ENCODE measurements around the gene TRAF7. TPM values are rescaled to one million over a fixed set of nuclear protein-coding genes. Genes with fewer than 3 reads are reported as not detected.

The TRAF7 gene
- total RNA-seq, 1 experiment from 2014 or later: 199 TPM

DNA sequence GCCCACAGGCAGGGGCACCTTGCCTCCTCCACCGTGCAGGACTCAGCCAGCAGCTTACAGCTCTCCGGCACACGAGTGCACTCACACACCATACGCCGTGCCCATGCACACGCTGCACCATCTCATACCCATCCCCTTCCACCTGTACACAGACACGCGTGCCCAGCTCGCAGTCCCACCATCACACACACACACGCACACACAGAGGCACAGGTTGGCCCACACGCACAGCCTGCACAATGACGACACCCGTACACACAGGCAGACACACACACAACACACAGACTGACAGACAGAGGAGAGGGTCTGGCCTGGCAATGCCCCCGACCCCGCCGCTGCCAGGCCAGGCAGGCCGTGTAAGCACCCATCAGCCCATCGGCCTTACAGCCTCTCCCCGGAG is 28.8 kb downstream of the TRAF7 start:
- intact Hi-C loops (cut with micrococcal nuclease; ENCODE audit: unreplicated experiment): no loop called here
- Histone ChIP-seq H3K36me3 (ENCODE audit: low read depth) (no peaks in the 10 kb centered on the region), H3K4me1 (replicated peaks; ENCODE audit: insufficient read depth) (no peaks in the 10 kb centered on the region), H4K20me1 (ENCODE audit: insufficient read depth) (no peaks in the 10 kb centered on the region), H3K4me3 (no peak overlapping the region), H3F3A (ENCODE audit: insufficient read depth, low read depth) (no peaks in the 10 kb centered on the region), H3K9me2 (ENCODE audit: insufficient read depth) (no peaks in the 10 kb centered on the region), H2AFZ (no peak overlapping the region), H3K79me2 (ENCODE audit: low read depth) (no peaks in the 10 kb centered on the region), H3K4me2 (no peak overlapping the region), H3K27me3 (ENCODE audit: insufficient read depth, low read depth) (no peaks in the 10 kb centered on the region), H3K9me3 (ENCODE audit: insufficient read depth, low read depth) (no peaks in the 10 kb centered on the region), H3K27ac (no peak overlapping the region)
- TF ChIP-seq EZH2 (IDR thresholded peaks at IDR 0.05; ENCODE audit: low read depth): no peak
- TF ChIP-seq, protein P1, sequence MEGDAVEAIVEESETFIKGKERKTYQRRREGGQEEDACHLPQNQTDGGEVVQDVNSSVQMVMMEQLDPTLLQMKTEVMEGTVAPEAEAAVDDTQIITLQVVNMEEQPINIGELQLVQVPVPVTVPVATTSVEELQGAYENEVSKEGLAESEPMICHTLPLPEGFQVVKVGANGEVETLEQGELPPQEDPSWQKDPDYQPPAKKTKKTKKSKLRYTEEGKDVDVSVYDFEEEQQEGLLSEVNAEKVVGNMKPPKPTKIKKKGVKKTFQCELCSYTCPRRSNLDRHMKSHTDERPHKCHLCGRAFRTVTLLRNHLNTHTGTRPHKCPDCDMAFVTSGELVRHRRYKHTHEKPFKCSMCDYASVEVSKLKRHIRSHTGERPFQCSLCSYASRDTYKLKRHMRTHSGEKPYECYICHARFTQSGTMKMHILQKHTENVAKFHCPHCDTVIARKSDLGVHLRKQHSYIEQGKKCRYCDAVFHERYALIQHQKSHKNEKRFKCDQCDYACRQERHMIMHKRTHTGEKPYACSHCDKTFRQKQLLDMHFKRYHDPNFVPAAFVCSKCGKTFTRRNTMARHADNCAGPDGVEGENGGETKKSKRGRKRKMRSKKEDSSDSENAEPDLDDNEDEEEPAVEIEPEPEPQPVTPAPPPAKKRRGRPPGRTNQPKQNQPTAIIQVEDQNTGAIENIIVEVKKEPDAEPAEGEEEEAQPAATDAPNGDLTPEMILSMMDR (conservative IDR thresholded peaks at IDR 0.05): no peak
- BruUV-seq (replicated peaks): no TSS peak
- ChIA-PET CTCF (interaction anchor here (0.6 kb wide), 1 partner anchor 49 kb away, joined by 3 read pairs; no protein-coding TSS in a partner anchor), POLR2A (ENCODE audit: unreplicated experiment) (no interaction called here)
- DNase-seq: no peak

DNA sequence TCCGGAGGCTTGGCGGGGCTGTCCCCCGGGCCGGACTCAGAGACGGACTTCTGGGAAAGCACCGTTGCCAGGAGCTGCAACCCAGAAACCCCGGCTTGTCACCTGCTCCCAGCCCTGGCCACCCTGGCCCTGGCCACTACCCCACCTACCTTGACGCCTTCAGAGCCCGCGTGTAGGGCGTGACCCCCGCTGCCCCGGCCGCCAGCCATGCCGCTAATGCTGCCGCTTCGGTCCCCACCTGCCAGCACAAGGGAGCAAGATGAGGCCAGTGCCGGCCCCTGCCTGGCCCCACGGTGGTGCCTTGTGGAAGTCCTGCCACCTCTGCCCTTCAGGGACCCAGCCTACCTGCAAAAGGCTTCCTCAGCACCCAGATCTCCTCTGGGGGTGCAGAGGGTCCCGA is 29.4 kb downstream of the TRAF7 start:
- intact Hi-C loops (cut with micrococcal nuclease; ENCODE audit: unreplicated experiment): no loop called here
- H3K27me3 ChIP-seq (ENCODE audit: insufficient read depth, low read depth): no peaks in the 10 kb centered on the region
- no peak overlapping the region for H3K4me2 ChIP-seq
- no peaks in the 10 kb centered on the region for H3K4me1 ChIP-seq (replicated peaks; ENCODE audit: insufficient read depth)
- no TSS peak for BruUV-seq (replicated peaks)
- no peak overlapping the region for H2AFZ ChIP-seq
- no peaks in the 10 kb centered on the region for H3K9me3 ChIP-seq (ENCODE audit: insufficient read depth, low read depth)
- no peak for DNase-seq
- no peaks in the 10 kb centered on the region for H4K20me1 ChIP-seq (ENCODE audit: insufficient read depth)
- no peak for TF ChIP-seq EZH2 (IDR thresholded peaks at IDR 0.05; ENCODE audit: low read depth)
- TF ChIP-seq, protein P1 (conservative IDR thresholded peaks at IDR 0.05): no peak
- ChIA-PET CTCF (interaction anchor here (0.6 kb wide), 1 partner anchor 48 kb away, joined by 3 read pairs; no protein-coding TSS in a partner anchor), POLR2A (ENCODE audit: unreplicated experiment) (interaction anchor here (0.6 kb wide), 1 partner anchor 54 kb away, joined by 5 read pairs; no protein-coding TSS in a partner anchor)
- no peak overlapping the region for H3K27ac ChIP-seq
- H3F3A ChIP-seq (ENCODE audit: insufficient read depth, low read depth): no peaks in the 10 kb centered on the region
- H3K79me2 ChIP-seq (ENCODE audit: low read depth): no peaks in the 10 kb centered on the region
- H3K9me2 ChIP-seq (ENCODE audit: insufficient read depth): no peaks in the 10 kb centered on the region
- no peak overlapping the region for H3K4me3 ChIP-seq
- H3K36me3 ChIP-seq (ENCODE audit: low read depth): no peaks in the 10 kb centered on the region

DNA sequence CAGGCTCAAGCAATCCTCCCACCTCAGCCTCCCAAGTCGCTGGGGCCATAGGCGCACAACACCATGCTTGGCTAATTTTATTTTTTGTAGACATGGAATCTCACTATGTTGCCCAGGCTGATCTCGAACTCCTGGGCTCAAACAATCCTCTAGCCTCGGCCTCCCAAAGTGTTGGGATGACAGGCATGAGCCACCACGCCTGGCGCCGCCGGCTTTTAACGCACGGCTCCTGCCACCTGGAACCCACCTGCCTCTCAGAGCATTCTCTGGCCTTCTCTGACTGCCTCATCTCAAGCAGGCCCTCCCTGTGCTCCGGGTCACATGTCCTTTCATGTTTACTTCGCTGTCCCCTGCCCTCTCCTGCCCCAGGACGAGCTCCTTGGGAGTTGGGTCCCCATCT is 30.5 kb downstream of the TRAF7 start:
- BruUV-seq (replicated peaks): no TSS peak
- CTCF ChIA-PET: no interaction called here
- POLR2A ChIA-PET (ENCODE audit: unreplicated experiment): no interaction called here

More for the DNA sequence above, 30.5 kb downstream of the TRAF7 start:
- Histone ChIP-seq H4K20me1 (ENCODE audit: insufficient read depth) (no peaks in the 10 kb centered on the region), H3K4me3 (no peak overlapping the region), H3K27ac (no peak overlapping the region), H3K36me3 (ENCODE audit: low read depth) (no peaks in the 10 kb centered on the region), H3K27me3 (ENCODE audit: insufficient read depth, low read depth) (no peaks in the 10 kb centered on the region), H3K79me2 (ENCODE audit: low read depth) (no peaks in the 10 kb centered on the region), H3K9me3 (ENCODE audit: insufficient read depth, low read depth) (no peaks in the 10 kb centered on the region), H3K9me2 (ENCODE audit: insufficient read depth) (no peaks in the 10 kb centered on the region), H3K4me2 (no peak overlapping the region), H3K4me1 (replicated peaks; ENCODE audit: insufficient read depth) (no peaks in the 10 kb centered on the region), H3F3A (ENCODE audit: insufficient read depth, low read depth) (no peaks in the 10 kb centered on the region), H2AFZ (no peak overlapping the region)
- TF ChIP-seq, protein P1 (conservative IDR thresholded peaks at IDR 0.05): no peak
- TF ChIP-seq EZH2 (IDR thresholded peaks at IDR 0.05; ENCODE audit: low read depth): no peak
- intact Hi-C loops (cut with micrococcal nuclease; ENCODE audit: unreplicated experiment): no loop called here
- DNase-seq: no peak

Data from PC-9 (cell line).